SK-N-SH (cell line): ENCODE results near the gene RAD51. TPM values are rescaled to one million over a fixed set of nuclear protein-coding genes. Genes with fewer than 3 reads are reported as not detected.

Experiments used
- CTCF ChIA-PET: fragments of 300-600, 350-600 bp; formaldehyde crosslinking; extraction: SDS; loops from one replicate; lab custom pipeline; 2021; lab: Yijun Ruan, JAX
- POLR2A ChIA-PET: fragments of 350-600 bp; sonication (Branson Sonifier 250); formaldehyde crosslinking; extraction: SDS; loops from one replicate; lab custom pipeline; 2020; ENCODE audit warnings: antibody characterized with exemption, inconsistent platforms; lab: Yijun Ruan, JAX
- DNase-seq: peaks from one replicate; pipeline ENCODE4 v3.0.0; 2012
- H2AFZ ChIP-seq: fragments of 200-600 bp; sonication (generic); 2 replicates; pipeline ENCODE4 v1.8.1; 2016; ENCODE audit warnings: antibody characterized with exemption, mild to moderate bottlenecking, low read depth
- H3F3A ChIP-seq: fragments of 200-600 bp; sonication (generic); replicated peaks from 2 replicates; pipeline ENCODE3; 2016; ENCODE audit warnings: antibody characterized with exemption, mild to moderate bottlenecking; ENCODE audit not compliant: insufficient read depth
- H3K27ac ChIP-seq, 2 experiments: fragments of 200-500 bp in 1 of 2; fragments of 200-600 bp in 1 of 2; sonication (Bioruptor generic) in 1 of 2; sonication (generic), shearing (Covaris generic) in 1 of 2; 2 replicates each; pipeline versions ENCODE4 v1.5.1 to v1.6.1; 2014 to 2016; ENCODE audit warnings: low read depth in 2 of 2, inconsistent platforms in 1 of 2, low read length in 1 of 2, mild to moderate bottlenecking in 1 of 2, mixed read lengths in 1 of 2
- H3K27me3 ChIP-seq: fragments of 200-600 bp; sonication (generic), shearing (Covaris generic); 2 replicates; pipeline ENCODE4 v1.6.1; 2016; ENCODE audit warnings: mixed run types; ENCODE audit not compliant: insufficient read depth
- H3K36me3 ChIP-seq, 2 experiments: fragments of 200-500 bp in 1 of 2; fragments of 200-600 bp in 1 of 2; sonication (Bioruptor generic) in 1 of 2; sonication (generic) in 1 of 2; replicated peaks in 1 of 2; 2 replicates each; pipeline versions ENCODE3 to v1.5.1; 2014 to 2016; ENCODE audit warnings: low read length in 1 of 2, mild to moderate bottlenecking in 1 of 2; ENCODE audit not compliant: insufficient read depth in 2 of 2, control insufficient read depth in 1 of 2
- H3K4me1 ChIP-seq, 2 experiments: fragments of 200-500 bp in 1 of 2; fragments of 200-600 bp in 1 of 2; sonication (Bioruptor generic) in 1 of 2; sonication (generic), shearing (Covaris generic) in 1 of 2; 2 replicates each; pipeline versions ENCODE4 v1.5.1 to v1.6.1; 2014 to 2016; ENCODE audit warnings: low read depth in 1 of 2, low read length in 1 of 2, mixed run types in 1 of 2; ENCODE audit not compliant: insufficient read depth in 2 of 2, control insufficient read depth in 1 of 2
- H3K4me2 ChIP-seq: fragments of 200-600 bp; sonication (generic), shearing (Covaris generic); 2 replicates; pipeline ENCODE4 v1.6.1; 2017; ENCODE audit warnings: mixed run types
- H3K4me3 ChIP-seq, 2 experiments: fragments of 200-500 bp in 1 of 2; fragments of 200-600 bp in 1 of 2; sonication (Bioruptor generic) in 1 of 2; sonication (generic), shearing (Covaris generic) in 1 of 2; 2 replicates each; pipeline versions ENCODE4 v1.5.1 to v1.8.1; 2014 to 2016; ENCODE audit warnings: low read depth in 2 of 2, inconsistent platforms in 1 of 2, low read length in 1 of 2, mild to moderate bottlenecking in 1 of 2, mixed read lengths in 1 of 2, moderate library complexity in 1 of 2
- H3K79me2 ChIP-seq: fragments of 200-600 bp; sonication (generic); 2 replicates; pipeline ENCODE4 v1.8.1; 2017; ENCODE audit warnings: mild to moderate bottlenecking; ENCODE audit not compliant: insufficient read depth
- H3K9ac ChIP-seq: fragments of 200-600 bp; sonication (generic); 2 replicates; pipeline ENCODE4 v1.6.1; 2017; ENCODE audit warnings: mixed run types
- H3K9me2 ChIP-seq: fragments of 200-600 bp; sonication (generic); 2 replicates; pipeline ENCODE4 v1.6.1; 2017; ENCODE audit warnings: mixed run types
- H3K9me3 ChIP-seq: fragments of 200-600 bp; sonication (generic); 2 replicates; pipeline ENCODE4 v1.6.1; 2017; ENCODE audit warnings: mixed run types, mild to moderate bottlenecking, moderate library complexity
- H4K20me1 ChIP-seq: fragments of 200-600 bp; sonication (generic); 2 replicates; pipeline ENCODE4 v1.6.1; 2017; ENCODE audit warnings: mild to moderate bottlenecking, mixed run types; ENCODE audit not compliant: insufficient read depth
- EP300 ChIP-seq, 2 experiments: IDR thresholded peaks; 2 replicates each; pipeline versions ENCODE4 v1.4.0 to v1.6.1; 2012; ENCODE audit warnings: borderline replicate concordance in 1 of 2, low read depth in 1 of 2, low read length in 1 of 2
- FOSL2 ChIP-seq: IDR thresholded peaks from 2 replicates; pipeline ENCODE4 v1.4.0; 2012; ENCODE audit warnings: low read depth, mild to moderate bottlenecking, moderate library complexity, borderline replicate concordance
- FOXJ3 ChIP-seq: sonication (generic); formaldehyde crosslinking; IDR thresholded peaks from 2 replicates; pipeline ENCODE4 v1.5.1; 2020; ENCODE audit warnings: mild to moderate bottlenecking, missing genetic modification reagents
- GATA2 ChIP-seq: sonication (generic); formaldehyde crosslinking; IDR thresholded peaks from 2 replicates; pipeline ENCODE4 v1.5.0; 2020; ENCODE audit warnings: mild to moderate bottlenecking, missing genetic modification reagents
- JUND ChIP-seq: IDR thresholded peaks from 2 replicates; pipeline ENCODE4 v1.4.0; 2012
- MEF2A ChIP-seq: IDR thresholded peaks from 2 replicates; pipeline ENCODE4 v1.4.0; 2012; ENCODE audit warnings: low read depth, borderline replicate concordance
- RAD21 ChIP-seq: IDR thresholded peaks from 2 replicates; pipeline ENCODE4 v1.6.1; 2012; ENCODE audit warnings: mild to moderate bottlenecking, low read length
- RCOR1 ChIP-seq: fragments of 150-350 bp; IDR thresholded peaks from 2 replicates; pipeline ENCODE4 v1.6.1; 2017; ENCODE audit warnings: antibody characterized with exemption, low read length
- TEAD4 ChIP-seq: IDR thresholded peaks from 2 replicates; pipeline ENCODE4 v1.4.0; 2012; ENCODE audit warnings: mild to moderate bottlenecking, borderline replicate concordance; ENCODE audit not compliant: insufficient read depth
- WGBS: methylation state at CpG from one replicate; pipeline ENCODE4 v1.1.6; 2017; ENCODE audit warnings: low lambda C conversion rate; 5-methylcytosine and 5-hydroxymethylcytosine counted together
- polyA plus RNA-seq, 3 experiments: library from polyadenylated mRNA; depleted of rRNA; stranded (reverse); fragments of >200 nt; gene quantifications; 2 replicates each; pipeline ENCODE4 v1.2.3, GENCODE V29; 2012
- TF ChIP-seq, protein P1 (sequence below): IDR thresholded peaks from 2 replicates; pipeline ENCODE4 v1.6.1; 2012; ENCODE audit warnings: mild to moderate bottlenecking, low read depth, low read length, moderate library complexity
- TF ChIP-seq, protein P2 (sequence below): fragments of 150-350 bp; IDR thresholded peaks from 2 replicates; pipeline ENCODE4 v1.6.1; 2016; ENCODE audit warnings: mild to moderate bottlenecking, low read depth, low read length
- TF ChIP-seq, protein P3 (sequence below): fragments of 150-350 bp; IDR thresholded peaks from 2 replicates; pipeline ENCODE4 v1.6.1; 2017; ENCODE audit warnings: antibody characterized with exemption, low read length, low read depth, borderline replicate concordance

RAD51 gene
- polyA plus RNA-seq, 1 of the 3 experiments (the other 2 are of a cell fraction), result 7.6 TPM

DNA sequence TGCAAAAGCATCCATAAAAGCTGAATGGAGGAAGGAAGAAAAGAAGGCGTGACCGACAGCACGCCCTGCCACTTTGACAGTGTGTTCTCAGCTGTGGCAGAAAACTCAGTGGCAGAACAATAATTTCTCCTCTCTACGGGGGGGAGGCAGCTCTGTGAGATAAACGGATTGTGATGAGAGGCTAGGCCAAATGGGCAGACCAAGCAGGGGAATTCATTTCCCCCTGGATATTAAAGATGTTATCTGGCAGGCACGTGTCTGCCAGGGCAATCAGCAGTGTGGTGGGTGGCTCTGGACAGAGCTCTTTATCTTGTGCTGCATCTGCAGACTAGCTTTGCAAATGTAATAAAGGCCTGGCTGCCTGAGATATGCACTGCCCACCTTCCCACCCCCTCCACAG is 62.0 kb downstream of the RAD51 start (continued):
- TF ChIP-seq FOSL2, result no peak
- TF ChIP-seq RAD21, result no peak; the same call in 1 of the 2 replicates
- TF ChIP-seq TEAD4, result no peak
- no peak for TF ChIP-seq MEF2A
- peak; percentile 99 for TF ChIP-seq GATA2
- TF ChIP-seq, protein P1, sequence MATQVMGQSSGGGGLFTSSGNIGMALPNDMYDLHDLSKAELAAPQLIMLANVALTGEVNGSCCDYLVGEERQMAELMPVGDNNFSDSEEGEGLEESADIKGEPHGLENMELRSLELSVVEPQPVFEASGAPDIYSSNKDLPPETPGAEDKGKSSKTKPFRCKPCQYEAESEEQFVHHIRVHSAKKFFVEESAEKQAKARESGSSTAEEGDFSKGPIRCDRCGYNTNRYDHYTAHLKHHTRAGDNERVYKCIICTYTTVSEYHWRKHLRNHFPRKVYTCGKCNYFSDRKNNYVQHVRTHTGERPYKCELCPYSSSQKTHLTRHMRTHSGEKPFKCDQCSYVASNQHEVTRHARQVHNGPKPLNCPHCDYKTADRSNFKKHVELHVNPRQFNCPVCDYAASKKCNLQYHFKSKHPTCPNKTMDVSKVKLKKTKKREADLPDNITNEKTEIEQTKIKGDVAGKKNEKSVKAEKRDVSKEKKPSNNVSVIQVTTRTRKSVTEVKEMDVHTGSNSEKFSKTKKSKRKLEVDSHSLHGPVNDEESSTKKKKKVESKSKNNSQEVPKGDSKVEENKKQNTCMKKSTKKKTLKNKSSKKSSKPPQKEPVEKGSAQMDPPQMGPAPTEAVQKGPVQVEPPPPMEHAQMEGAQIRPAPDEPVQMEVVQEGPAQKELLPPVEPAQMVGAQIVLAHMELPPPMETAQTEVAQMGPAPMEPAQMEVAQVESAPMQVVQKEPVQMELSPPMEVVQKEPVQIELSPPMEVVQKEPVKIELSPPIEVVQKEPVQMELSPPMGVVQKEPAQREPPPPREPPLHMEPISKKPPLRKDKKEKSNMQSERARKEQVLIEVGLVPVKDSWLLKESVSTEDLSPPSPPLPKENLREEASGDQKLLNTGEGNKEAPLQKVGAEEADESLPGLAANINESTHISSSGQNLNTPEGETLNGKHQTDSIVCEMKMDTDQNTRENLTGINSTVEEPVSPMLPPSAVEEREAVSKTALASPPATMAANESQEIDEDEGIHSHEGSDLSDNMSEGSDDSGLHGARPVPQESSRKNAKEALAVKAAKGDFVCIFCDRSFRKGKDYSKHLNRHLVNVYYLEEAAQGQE, result no peak

DNA sequence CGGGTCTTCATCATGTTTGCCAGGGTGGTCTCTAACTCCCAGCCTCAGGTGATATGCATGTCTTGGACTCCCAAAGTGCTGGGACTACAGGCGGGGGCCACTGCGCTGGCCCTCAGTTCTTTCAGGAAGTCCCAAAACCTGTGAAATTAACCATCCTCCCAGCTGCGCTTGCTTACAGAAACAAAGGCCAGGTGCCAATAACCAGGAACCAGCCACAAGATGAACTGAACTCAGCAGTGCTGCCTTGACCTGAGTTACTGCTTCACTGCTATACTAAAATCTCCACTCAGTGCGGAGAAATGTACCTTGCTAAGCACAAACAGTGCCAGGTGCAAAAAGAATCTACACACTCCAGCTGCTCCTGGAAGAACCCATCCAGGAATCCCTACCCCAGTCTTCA is 65.0 kb downstream of the RAD51 start:
- Histone ChIP-seq H3K4me1 (peaks cover 6 to 37% of the 10 kb centered on the region in 2 experiments; a peak in 3 of 4 replicates), H4K20me1 (no peaks in the 10 kb centered on the region), H3K4me2 (no peak overlapping the region), H2AFZ (no peak overlapping the region), H3K9ac (no peak overlapping the region), H3K79me2 (peaks cover under 1% of the 10 kb centered on the region; the same call in 1 of the 2 replicates), H3K27ac (no peak overlapping the region), H3K9me2 (no peaks in the 10 kb centered on the region), H3K9me3 (no peaks in the 10 kb centered on the region), H3K27me3 (no peaks in the 10 kb centered on the region), H3K4me3 (no peak overlapping the region), H3K36me3 (no peaks in the 10 kb centered on the region), H3F3A (peaks cover 7% of the 10 kb centered on the region)
- DNase-seq, result no peak
- CTCF ChIA-PET, result interaction anchor here (1.1 to 1.5 kb wide), 4 partner anchors 9 to 26 kb away, joined by 3 to 4 read pairs (median 4); no protein-coding TSS in a partner anchor
- POLR2A ChIA-PET, result no interaction called here
- WGBS, result 100% methylated on average over 2 of the region's 5 CpGs
- no peak for TF ChIP-seq JUND
- no peak for TF ChIP-seq RCOR1
- no peak for TF ChIP-seq EP300 (IDR thresholded peaks at IDR 0.05; ENCODE audit: borderline replicate concordance in 1 of 2, low read depth in 1 of 2, low read length in 1 of 2)
- TF ChIP-seq, protein P2, sequence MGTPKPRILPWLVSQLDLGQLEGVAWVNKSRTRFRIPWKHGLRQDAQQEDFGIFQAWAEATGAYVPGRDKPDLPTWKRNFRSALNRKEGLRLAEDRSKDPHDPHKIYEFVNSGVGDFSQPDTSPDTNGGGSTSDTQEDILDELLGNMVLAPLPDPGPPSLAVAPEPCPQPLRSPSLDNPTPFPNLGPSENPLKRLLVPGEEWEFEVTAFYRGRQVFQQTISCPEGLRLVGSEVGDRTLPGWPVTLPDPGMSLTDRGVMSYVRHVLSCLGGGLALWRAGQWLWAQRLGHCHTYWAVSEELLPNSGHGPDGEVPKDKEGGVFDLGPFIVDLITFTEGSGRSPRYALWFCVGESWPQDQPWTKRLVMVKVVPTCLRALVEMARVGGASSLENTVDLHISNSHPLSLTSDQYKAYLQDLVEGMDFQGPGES, result no peak
- no peak for TF ChIP-seq FOXJ3
- TF ChIP-seq, protein P3, sequence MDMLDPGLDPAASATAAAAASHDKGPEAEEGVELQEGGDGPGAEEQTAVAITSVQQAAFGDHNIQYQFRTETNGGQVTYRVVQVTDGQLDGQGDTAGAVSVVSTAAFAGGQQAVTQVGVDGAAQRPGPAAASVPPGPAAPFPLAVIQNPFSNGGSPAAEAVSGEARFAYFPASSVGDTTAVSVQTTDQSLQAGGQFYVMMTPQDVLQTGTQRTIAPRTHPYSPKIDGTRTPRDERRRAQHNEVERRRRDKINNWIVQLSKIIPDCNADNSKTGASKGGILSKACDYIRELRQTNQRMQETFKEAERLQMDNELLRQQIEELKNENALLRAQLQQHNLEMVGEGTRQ, result no peak
